T-helper 1 cell treated with Interleukin-12 subunit alpha and Interleukin-12 subunit beta and Interleukin-4 antibody, amounts not matched to agents 30 ng/mL and 1 ng/mL, for 36 hours (primary cell): ENCODE data around the gene ARL4C. TPM values are rescaled to one million over a fixed set of nuclear protein-coding genes. Genes with fewer than 3 reads are reported as not detected.
"Not testable (repeated sequence)": the region's sequence is repeated elsewhere in the genome, so short reads cannot be mapped to it uniquely, and the experiment has no call there.

Experiments used
- intact Hi-C: fragments of 100-400 bp; cut with micrococcal nuclease; formaldehyde crosslinking; loops from one replicate; pipeline ENCODE4 v1.15.1; 2024
- total RNA-seq: library from RNA; stranded (reverse); gene quantifications from 2 replicates; pipeline ENCODE4 v1.2.3, GENCODE V29; 2022

ARL4C gene
- total RNA-seq, 1 donor from 2014 or later = 375 TPM

GRCh38 chr2:234478121-234478858 is 18.6 kb downstream of the ARL4C start:
- intact Hi-C loops = no loop called here

GRCh38 chr2:234476766-234477165 is 20.1 kb downstream of the ARL4C start:
- intact Hi-C loops = no loop called here

- intact Hi-C loops = loop anchor here (1.0 to 2.0 kb wide), 3 partner anchors 9 to 14 kb away; no protein-coding TSS in a partner anchor
Measured at GRCh38 chr2:234474654-234475053, 22.2 kb downstream of the ARL4C start.

- intact Hi-C loops = no loop called here
Measured at GRCh38 chr2:234472155-234472554, 24.7 kb downstream of the ARL4C start.

- intact Hi-C loops = no loop called here
Measured at GRCh38 chr2:234469972-234470371, 26.9 kb downstream of the ARL4C start.

GRCh38 chr2:234469251-234469845 is 27.5 kb downstream of the ARL4C start:
- intact Hi-C loops = no loop called here

GRCh38 chr2:234468503-234468902 is 28.4 kb downstream of the ARL4C start:
- intact Hi-C loops = no loop called here

GRCh38 chr2:234467289-234467688 is 29.6 kb downstream of the ARL4C start:
- intact Hi-C loops = no loop called here

- intact Hi-C loops = loop anchor here (1.0 kb wide), 6 partner anchors 10 to 172 kb away; no protein-coding TSS in a partner anchor
Measured at GRCh38 chr2:234464291-234464645, 32.6 kb downstream of the ARL4C start.

GRCh38 chr2:234463626-234464290 is 33.1 kb downstream of the ARL4C start:
- intact Hi-C loops = loop anchor here (1.0 kb wide), 6 partner anchors 9 to 171 kb away; no protein-coding TSS in a partner anchor

GRCh38 chr2:234462218-234462992 is 34.5 kb downstream of the ARL4C start:
- intact Hi-C loops = no loop called here

GRCh38 chr2:234459401-234460009 is 37.4 kb downstream of the ARL4C start:
- intact Hi-C loops = no loop called here

GRCh38 chr2:234458466-234458865 is 38.4 kb downstream of the ARL4C start:
- intact Hi-C loops = no loop called here

- intact Hi-C loops = no loop called here
Measured at GRCh38 chr2:234457421-234457820, 39.5 kb downstream of the ARL4C start.

GRCh38 chr2:234455246-234455645 is 41.6 kb downstream of the ARL4C start:
- intact Hi-C loops = not testable (repeated sequence)

- intact Hi-C loops = loop anchor here (1.0 to 5.0 kb wide), 7 partner anchors 8 to 602 kb away; partner anchors contain the start of gene HJURP
Measured at GRCh38 chr2:234454433-234454832, 42.4 kb downstream of the ARL4C start.

- intact Hi-C loops = loop anchor here (5.0 kb wide), 1 partner anchor 601 kb away; the partner anchor contains the start of gene HJURP
Measured at GRCh38 chr2:234453216-234453615, 43.7 kb downstream of the ARL4C start.

GRCh38 chr2:234451852-234452625 is 44.8 kb downstream of the ARL4C start:
- intact Hi-C loops = loop anchor here (5.0 kb wide), 1 partner anchor 600 kb away; the partner anchor contains the start of gene HJURP

GRCh38 chr2:234451242-234451641 is 45.6 kb downstream of the ARL4C start:
- intact Hi-C loops = loop anchor here (5.0 kb wide), 1 partner anchor 599 kb away; the partner anchor contains the start of gene HJURP
